ENCODE measurements around the gene NAXE.
"Not testable (repeated sequence)": the region's sequence is repeated elsewhere in the genome, so short reads cannot be mapped to it uniquely, and the experiment has no call there.

The NAXE gene

GRCh38 chr1:156591432-156592157 lies at the start of gene NAXE:
Gene NAXE, plus strand, starts transcription at chr1:156591776. Its CDS starts 29 bp downstream, at chr1:156591805.
- peak; percentile 76 to 80 for DNase-seq

- DNase-seq, result no peak
Measured at GRCh38 chr1:156543066-156543465, 48.5 kb upstream of the NAXE start.

DNA sequence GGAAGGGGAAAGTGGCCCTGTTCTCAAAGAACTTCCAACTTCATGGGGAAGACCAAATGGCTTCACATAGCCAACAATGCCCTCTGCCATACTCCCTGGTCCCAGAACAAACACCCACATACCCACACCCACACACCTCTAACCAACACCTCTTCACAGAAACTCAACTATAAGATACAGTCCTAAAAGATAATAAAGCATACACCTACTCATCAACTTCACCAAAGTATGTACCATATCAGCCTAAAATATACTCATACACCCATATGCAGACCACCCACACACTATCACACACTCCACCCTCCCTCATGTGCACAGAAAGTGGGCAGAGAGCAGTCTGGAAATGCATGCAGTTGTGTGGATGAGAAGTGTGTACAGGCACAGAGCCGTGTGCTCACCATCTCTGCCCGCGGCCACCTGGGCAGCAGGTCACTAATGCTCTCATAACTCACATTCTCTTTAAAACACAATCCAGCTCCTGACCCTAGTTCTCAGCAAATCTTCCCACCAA lies 46.9 kb upstream of the NAXE start:
- DNase-seq, result no peak

DNA sequence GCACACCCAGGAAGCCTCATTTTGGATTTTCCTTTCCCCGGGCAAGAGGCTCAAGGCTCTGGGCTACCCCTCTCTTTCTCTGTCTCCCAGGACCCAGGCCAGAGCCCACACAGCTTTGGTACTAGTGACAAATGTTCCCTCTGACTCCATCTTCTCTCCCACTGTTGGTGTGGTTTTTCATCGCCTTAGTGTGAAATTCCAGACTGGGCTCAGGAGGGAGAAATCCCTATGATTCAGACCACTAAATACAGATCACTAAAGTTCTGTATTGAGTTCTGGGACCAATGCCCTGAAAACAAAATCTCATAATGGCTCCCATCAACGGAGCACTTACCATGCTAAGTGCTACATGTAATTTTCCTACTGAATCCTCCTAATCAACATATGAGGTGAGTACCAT lies 45.3 kb upstream of the NAXE start:
- no peak for DNase-seq

- no peak for DNase-seq
Measured at GRCh38 chr1:156547434-156547833, 44.1 kb upstream of the NAXE start.

- DNase-seq, result no peak
Measured at GRCh38 chr1:156547982-156548381, 43.6 kb upstream of the NAXE start.

DNA sequence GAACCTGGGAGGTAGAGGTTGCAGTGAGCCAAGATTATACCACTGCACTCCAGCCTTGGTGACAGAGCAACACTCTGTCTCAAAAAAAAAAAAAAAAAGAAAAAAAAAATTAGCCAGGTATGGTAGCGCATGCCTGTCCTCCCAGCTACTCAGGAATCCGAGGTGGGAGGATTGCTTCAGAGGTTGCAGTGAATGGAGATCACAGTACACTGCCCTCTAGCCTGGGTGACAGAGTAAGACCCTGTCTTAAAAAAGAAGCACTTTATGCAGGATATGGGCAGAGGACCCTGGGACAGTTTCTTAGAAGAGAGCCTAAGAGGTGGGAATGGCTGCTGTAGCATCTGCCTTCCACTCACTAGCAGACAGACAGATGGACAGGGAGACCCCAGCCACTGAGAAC lies 42.2 kb upstream of the NAXE start:
- no peak for DNase-seq

DNA sequence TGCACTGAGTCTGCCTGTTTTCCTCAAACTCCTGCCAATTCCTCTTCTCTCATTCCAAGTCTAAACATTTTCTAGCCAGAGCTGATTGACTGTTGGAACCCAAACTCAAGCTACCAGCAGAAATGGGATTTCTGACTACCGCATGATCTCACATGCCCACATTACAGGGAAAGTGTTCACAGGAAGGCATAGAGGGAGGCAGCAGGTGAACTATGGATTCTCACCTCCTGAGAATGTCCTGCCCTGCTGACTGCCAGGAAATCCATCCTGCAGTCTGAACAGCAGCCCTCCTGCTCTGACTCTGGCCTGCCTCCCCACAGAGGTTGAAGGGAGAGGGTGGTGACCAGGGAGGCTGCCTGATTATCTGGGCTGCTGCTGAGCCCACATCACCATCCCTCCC lies 41.7 kb upstream of the NAXE start:
- DNase-seq, result no peak

- no peak for DNase-seq
Measured at GRCh38 chr1:156550346-156550745, 41.2 kb upstream of the NAXE start.

DNA sequence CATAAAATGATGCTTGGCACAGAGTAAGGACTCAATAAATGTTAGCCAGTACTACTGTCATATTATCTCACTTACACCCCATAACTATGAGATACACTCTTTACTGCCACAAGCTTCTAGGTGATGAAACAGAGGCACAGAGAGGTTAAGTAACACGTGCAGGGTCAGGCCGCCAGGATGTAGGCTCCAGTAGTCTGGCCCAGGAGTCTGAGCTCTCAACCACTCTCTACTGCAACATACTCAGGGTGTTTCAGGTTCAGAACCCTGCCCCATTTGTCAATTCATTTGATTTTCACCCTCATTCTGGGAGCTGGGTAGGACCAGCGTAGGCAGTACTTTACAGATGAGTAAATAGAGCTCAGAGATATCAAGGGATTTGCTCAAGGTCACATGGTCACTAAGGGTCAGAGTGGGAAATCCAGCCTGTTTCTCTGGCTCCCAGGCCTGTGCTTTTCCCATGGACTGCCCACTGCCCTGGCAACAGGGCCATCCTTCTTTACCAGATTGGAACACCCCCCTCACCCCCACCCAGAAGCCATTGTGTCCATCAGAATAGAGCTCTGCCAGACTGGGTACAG lies 40.4 kb upstream of the NAXE start:
- DNase-seq, result no peak

GRCh38 chr1:156551869-156552268 lies 39.7 kb upstream of the NAXE start:
- no peak for DNase-seq

DNA sequence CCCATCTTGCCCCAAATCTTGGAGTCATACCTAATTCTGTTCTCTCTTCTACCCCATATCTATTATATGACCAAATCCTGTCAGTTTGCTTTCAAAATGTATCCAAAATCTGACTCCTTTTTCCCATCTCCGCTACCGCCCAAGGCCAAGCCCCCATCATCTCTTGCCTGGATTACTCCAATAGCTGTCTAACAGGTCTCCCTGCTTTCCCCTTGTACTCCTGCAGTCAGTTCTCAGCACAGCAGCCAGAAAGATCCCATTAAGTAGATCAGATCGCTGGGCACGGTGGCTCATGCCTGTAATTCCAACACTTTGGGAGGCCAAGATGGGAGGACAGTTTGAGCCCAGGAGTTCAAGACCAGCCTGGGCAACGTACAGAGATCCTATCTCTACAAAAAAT lies 39.1 kb upstream of the NAXE start:
- no peak for DNase-seq

DNA sequence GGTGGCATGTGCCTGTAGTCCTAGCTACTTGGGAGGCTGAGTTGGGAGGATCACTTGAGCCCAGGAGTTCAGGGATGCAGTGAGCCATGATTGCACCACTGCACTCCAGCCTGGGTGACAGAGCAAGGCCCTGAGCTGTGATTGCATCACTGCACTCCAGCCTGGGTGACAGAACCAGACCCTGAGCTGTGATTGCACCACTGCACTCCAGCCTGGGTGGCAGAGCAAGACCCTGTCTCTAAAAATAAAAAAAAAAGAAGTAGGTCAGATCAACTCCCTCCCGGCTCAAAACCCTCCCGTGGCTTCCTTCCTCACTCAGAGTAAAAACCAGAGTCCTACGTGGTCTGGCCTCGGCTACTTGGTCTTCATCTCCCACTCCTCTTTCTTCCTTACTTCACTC lies 38.6 kb upstream of the NAXE start:
- DNase-seq, result not testable (repeated sequence)

GRCh38 chr1:156553860-156554485 lies 37.6 kb upstream of the NAXE start:
- DNase-seq, result no peak

DNA sequence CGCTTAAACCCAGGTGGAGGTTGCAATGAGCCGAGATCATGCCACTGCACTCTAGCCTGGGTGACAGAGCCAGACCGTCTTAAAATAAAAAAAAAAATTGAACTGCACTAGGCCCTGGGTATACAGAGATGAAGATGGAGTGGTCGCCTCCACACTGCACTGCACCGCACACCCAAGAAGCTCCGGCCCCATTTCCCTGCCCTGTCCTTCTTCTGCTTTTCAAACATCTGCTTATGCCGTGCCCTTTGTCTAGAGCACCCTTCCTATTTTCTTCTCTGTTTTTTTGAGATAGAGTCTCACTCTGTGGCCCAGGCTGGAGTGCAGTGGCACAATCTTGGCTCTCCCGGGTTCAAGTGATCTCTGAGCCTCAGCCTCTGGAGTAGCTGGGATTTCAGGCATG lies 36.6 kb upstream of the NAXE start:
- no peak for DNase-seq

GRCh38 chr1:156555715-156556114 lies 35.9 kb upstream of the NAXE start:
- no peak for DNase-seq

DNA sequence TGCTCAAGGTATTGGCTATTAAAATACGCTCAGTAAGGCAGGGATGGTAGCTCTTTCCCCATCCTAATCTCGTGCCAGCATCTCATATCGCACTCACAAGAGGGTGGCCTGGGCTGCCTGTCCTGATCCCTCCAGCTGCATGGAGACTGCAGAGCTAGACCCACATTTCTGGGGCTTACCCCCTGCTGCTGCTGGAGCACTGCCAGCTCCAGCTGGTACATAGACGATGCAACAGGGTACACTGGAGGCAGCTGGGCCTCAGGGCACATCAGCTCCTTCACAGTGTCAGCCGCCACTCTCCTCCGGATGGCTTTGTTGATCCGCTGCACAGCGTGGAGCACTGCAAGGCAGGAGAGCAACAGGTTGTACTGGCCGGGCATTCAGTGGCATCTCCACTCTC lies 35.2 kb upstream of the NAXE start:
- DNase-seq, result no peak

DNA sequence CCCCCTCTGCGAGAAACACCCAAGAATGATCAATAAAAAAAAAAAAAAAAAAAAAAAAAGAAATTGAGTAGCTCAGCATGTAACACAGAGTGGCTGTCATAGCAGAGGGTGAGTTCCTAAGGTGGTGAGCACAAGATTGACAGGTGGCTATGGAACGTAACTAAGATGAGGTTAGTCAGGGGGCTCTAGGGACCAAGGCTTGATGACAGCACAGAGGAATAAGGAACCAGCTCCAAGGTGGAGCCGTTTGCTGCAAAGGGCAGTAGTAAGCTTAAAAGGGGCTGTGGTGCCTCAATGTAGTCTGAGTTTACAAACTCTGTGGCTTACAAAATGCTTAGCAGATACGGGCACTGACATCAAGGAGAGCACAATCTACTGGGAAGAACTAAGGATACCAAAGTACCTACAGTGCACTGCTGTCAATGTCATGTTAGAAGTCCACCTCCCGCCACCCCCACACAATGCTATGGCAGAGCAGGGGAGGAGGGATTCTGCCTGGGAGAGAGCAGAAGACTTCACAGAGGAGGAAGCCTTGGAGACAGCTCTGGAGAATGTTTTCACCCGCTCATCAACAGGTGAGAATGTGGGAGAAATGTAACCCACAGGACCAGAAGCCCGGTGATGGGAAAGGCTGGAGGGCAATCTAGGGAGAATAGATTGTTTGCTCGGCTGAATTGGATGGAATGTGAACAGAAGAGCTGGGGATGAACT lies 32.3 kb upstream of the NAXE start:
- no peak for DNase-seq

GRCh38 chr1:156559797-156560385 lies 31.7 kb upstream of the NAXE start:
- no peak for DNase-seq

- DNase-seq, result no peak
Measured at GRCh38 chr1:156560585-156561163, 30.9 kb upstream of the NAXE start.

- DNase-seq, result no peak
Measured at GRCh38 chr1:156565519-156565918, 26.1 kb upstream of the NAXE start.

- DNase-seq, result no peak
Measured at GRCh38 chr1:156566436-156566835, 25.1 kb upstream of the NAXE start.

Measured in stimulated activated CD4-positive, alpha-beta T cell treated with anti-CD3 and anti-CD28 coated beads, Interleukin-2, amount 100 ng/mL, for 24 hours (primary cell).